NCI-H128 (cell line): ENCODE measurements around the gene ABHD15.

Experiments
- DNase-seq: peaks from one replicate; lab custom pipeline; 2025; ENCODE audit not compliant: unreplicated experiment; lab: John Stamatoyannopoulos, UW

ABHD15 gene

DNA sequence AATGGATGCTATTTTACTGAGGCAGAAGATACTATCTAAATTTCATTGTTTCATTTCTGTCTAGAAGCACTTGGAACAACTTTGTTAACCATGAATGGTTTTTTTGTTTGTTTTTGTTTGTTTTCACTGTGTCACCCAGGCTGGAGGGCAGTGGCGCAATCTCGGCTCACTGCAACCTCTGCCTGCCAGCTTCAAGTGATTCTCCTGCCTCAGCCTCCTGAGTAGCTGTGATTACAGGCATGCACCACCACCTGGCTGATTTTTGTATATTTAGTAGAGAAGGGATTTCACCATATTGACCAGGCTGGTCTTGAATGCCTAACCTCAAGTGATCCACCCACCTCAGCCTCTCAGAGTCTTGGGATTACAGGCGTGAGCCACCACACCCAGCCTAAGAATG, 40.5 kb downstream of the ABHD15 start:
- no peak for DNase-seq

DNA sequence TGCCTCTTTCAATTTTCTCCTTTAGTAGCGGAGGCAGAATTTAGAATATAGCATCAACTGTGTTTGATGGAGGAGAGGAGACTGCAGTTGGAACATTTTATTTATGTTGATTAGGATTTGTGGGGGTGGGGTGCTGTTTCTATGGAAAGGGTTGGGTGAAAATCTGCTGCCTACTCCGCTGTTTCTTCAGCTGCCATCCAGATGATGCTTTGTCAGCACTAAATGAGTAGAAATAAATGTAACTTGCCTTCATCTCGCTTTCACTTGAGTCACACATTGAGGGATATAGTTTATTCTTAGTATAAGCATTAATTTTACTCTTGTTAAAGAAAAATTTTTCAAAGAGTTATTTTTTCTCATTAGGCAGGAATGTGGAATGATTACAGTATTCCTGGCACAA, 42.1 kb downstream of the ABHD15 start:
- DNase-seq: no peak

DNA sequence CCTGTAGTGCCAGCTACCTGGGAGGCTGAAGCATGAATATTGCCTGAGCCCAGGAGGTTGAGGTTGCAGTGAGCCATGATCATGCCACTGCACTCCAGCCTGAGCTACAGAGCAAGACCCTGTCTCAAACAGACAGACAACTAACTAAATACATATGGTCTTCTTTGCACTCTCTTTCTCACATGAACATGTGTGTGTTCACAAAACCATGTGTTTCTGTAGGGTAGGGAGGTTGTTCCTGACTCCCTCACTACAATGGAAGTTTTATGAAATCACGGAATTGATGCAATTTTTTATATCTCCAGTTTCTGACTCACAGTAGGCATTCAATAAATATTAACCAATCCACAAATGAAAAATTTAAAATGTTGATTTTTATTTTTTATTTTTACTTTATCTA, 48.5 kb downstream of the ABHD15 start:
- no peak for DNase-seq

DNA sequence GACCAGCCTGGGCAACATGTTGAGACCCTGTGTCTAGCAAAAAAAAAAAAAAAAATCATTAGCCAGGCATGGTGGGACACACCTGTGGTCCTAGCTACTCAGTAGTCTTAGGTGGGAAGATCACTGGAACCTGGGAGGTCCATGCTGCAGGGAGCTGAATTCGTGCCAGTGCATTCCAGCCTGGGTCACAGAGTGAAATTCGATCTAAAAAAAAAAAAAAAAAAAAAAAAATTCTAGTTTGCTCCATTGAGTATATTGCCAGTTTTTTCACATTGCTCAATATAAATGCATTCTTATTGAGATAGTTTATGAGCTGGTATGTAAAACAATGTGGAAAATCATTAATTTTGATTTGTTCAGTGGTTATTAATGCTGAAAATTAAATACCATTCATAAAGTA, 52.0 kb downstream of the ABHD15 start:
- no peak for DNase-seq

DNA sequence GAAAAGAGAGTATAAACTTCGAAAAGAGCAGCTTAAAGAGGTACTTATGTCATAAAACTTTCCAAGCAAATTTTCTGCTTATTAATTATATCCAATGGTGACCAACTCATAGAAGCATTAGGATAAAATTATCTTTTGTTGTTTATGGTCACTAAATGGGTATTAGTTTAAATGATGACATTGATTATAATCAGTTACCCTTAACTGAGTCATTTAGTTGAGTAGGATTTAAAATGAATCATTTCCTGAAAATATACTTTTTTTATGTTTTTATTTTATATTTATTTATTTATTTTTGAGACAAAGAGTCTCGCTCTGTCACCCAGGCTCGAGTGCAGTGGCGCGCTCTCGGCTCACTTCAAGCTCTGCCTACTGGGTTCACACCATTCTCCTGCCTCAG, 55.9 kb downstream of the ABHD15 start:
- DNase-seq: no peak
